ENCODE results near the gene IMPDH1.

IMPDH1 gene

GRCh38 chr7:128357217-128357613, 52.6 kb downstream of the IMPDH1 start:
- no peak for DNase-seq

DNA sequence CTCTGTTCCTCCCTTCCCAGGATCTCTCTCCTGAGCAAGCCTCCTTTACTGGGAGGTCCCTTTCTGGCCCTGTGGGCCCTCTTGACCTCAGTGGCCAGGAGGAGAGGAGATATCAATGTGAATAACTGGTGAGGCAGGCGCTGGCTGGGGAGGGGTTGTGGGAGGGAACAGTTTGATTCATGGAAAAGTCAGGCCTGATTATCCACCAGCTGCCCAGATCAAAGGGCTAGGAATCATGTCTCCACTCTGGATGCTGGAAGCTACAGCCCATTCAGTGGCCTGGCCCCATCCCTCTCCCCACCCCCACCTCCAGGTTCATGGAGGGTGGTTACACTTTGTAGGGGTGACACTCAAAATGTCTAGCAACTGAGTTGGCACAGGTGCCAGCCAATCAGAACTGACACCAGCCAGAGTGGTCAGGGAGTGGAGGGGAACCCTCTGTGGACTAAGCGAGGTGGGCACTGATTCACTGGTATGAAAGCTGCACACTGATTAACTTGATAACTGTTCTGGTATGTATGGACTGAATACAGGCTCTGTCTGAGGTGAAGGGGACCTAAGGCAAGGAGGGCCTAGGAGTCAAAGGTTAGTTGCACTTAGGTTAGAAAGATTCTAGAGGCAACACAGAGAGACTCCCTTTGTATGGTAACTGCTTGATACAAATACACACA, 53.1 kb downstream of the IMPDH1 start:
- no peak for DNase-seq

DNA sequence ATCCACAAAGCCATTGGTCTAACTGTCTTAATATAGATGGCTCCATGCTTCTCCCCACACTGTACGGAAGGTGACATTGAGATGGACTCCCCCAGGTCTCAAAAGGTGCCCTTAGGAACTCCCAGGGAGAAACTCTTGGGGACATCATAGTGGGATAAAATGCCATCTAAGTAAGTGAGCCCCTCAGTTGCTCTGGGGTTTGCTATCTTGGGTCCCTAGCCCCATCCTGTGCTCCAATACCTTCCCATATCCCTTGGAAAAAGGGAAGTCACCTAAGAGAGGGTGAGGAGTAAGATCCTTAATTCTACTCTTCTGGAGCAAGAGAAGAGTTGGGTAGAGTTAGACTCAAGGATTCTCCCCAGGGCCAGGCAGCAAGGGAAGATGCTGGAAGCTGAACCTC, 56.2 kb downstream of the IMPDH1 start:
- no peak for DNase-seq

- no peak for DNase-seq
These were observed 56.6 kb downstream of the IMPDH1 start for GRCh38 chr7:128353189-128353588.

- DNase-seq, result no peak
These were observed 57.1 kb downstream of the IMPDH1 start for GRCh38 chr7:128352636-128353035.

DNA sequence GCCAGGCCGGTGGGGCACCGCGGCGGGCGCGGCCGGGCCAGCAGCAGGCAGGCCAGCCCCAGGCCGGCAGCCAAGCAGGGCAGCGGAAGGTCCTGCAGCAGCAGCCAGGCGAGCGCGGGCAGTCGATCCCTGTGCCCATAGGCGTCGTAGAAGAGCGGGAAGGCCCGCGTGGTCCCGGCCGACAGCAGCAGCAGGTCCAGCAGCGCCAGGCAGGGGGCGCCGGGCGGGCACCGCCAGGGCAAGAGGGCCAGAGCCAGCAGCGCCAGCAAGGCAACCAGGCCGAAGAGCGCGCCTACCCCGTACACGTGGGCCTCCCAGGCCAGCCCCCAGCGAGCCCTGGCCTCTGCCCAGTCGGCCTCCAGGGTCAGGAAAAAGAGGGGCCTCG, 57.6 kb downstream of the IMPDH1 start:
- no peak for DNase-seq

DNA sequence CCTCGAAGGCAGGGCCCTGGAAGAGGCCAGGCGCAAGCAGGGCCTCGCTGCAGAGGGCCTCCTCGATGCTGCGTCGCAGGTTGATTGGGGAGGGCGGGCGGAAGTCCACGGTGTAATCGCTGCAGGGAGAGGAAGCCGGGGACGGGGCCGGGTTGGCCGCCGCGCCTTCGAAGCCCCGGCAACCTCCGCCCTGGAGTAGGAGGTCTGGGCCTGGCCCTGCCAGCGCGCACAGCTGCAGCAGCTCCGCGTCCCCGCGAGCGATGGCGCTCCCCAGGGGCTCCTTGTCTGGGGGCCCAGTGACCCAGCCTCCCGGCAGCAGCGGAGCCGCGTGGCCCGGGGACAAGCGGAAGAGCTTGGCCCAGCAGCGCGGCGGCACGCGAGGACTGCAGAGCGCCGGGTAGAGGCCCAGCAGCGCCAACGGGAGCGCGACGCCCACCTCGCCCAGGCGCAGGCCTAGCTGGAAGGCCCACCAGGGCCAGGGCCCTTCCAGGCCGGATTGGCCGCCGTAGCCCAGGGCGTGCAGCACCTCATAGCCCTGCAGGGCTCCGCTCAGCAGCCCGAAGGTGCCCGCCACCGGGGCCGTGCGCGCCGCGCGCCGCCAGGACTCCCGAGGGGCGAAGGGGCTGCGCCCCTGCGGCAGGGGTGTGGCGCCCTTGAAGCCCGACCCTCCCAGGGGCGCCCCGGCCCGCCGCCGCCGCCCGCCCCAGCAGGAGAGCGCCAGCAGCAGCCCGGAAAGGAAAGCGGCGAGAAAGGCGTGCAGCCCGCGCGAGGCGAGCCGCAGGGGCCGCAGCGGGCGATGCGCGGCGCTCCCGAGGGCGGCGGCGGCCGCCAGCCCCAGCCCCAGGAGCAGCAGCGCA, 58.3 kb downstream of the IMPDH1 start:
- DNase-seq, result no peak

DNA sequence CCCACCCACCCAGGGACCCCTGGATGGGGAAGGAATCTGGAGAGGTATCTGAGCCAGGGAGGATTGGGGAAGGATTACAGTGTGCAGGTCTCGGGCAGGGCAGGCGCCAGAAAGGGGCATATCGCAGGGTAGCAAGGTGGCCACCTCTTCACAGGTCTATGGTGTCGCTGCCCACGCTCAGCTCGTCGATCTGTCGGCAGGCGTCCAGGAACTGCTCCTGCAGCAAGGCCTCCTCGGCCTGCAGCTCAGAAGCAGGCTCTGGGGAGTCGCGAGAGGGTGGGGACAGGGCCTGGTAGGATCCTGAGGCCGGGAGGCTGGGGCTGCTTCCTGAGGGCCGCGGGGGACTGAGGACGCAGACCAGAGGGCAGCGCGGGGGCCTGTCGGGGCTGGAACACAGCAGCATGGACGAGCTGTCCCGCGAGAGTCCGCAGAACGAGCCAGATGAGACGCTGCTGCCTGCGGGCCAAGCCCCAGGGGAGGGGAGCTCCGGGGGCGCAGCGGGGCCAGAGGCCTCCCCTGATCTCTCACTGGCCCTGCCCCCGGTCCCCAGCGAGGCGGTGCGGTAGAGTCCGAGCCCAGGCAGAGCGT, 59.0 kb downstream of the IMPDH1 start:
- DNase-seq, result no peak

- no peak for DNase-seq
These were observed 60.3 kb downstream of the IMPDH1 start for GRCh38 chr7:128349466-128349825.

DNA sequence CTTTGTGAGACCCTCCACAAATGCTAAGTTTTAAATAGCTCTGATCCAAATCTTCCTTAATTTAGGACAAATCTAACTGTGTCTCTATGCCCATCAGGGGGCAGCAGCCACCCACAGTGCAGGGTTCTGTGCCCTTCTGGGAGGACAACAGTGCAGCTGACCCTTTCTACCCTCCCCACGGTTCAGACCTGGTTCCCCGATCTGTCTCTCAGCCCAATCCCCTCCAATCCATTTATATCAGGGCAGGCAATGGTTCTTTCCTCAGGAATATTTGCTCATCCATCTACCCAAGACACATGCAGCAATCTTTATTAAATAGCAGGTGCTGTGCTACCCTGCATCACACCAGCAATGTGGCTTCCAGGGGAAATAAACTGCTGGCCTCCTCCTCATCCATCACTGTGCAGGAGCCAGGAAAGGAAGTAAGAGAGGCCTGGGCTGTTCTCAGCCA, 62.1 kb downstream of the IMPDH1 start:
- no peak for DNase-seq

GRCh38 chr7:128344431-128344774, 65.4 kb downstream of the IMPDH1 start:
- no peak for DNase-seq

GRCh38 chr7:128343554-128344430, 66.0 kb downstream of the IMPDH1 start, which contains the start of gene RBM28:
TSS of gene RBM28 (minus strand) at chr7:128343908. CDS start at chr7:128343793, 115 bp downstream.
- DNase-seq, result peak; percentile 82 to 92
